H1 (cell line): Measurements from ENCODE around the gene HS2ST1. TPM values are rescaled to one million over a fixed set of nuclear protein-coding genes. Genes with fewer than 3 reads are reported as not detected.

Source experiments
- CTCF ChIA-PET: fragments of 300-600 bp; sonication (Branson Sonifier 250); formaldehyde crosslinking; loops from one replicate; lab custom pipeline; 2021; ENCODE audit not compliant: partially characterized antibody; lab: Charles Lee
- POLR2A ChIA-PET: fragments of 300-600 bp; sonication (Branson Sonifier 250); formaldehyde crosslinking; loops from one replicate; lab custom pipeline; 2021; ENCODE audit warnings: inconsistent platforms; ENCODE audit not compliant: partially characterized antibody; lab: Charles Lee
- DNase-seq, 2 experiments: peaks; one replicate each; pipeline versions ENCODE4 v3.0.0 to v3.0.0-alpha.2; 2010 to 2022; ENCODE audit warnings: low spot score in 2 of 2, low read depth in 1 of 2, mixed read lengths in 1 of 2
- FAIRE-seq: peaks from 2 replicates; lab custom pipeline; 2011; peaks lifted over from hg19 to GRCh38; lab: Jason Lieb, UNC
- H2AFZ ChIP-seq: 2 replicates; pipeline ENCODE4 v1.8.1; 2012; ENCODE audit warnings: low read length, inconsistent platforms
- H2AK5ac ChIP-seq: 2 replicates; pipeline ENCODE4 v1.6.1; 2013; ENCODE audit warnings: low read depth, low read length
- H2BK120ac ChIP-seq: replicated peaks from 2 replicates; pipeline ENCODE3; 2013; ENCODE audit warnings: low read depth, low read length, inconsistent platforms
- H2BK12ac ChIP-seq: 2 replicates; pipeline ENCODE4 v1.6.1; 2013; ENCODE audit warnings: low read depth, low read length
- H2BK15ac ChIP-seq: 2 replicates; pipeline ENCODE4 v1.6.1; 2013; ENCODE audit warnings: low read length
- H2BK20ac ChIP-seq: 2 replicates; pipeline ENCODE4 v1.6.1; 2013; ENCODE audit warnings: low read length
- H2BK5ac ChIP-seq: 2 replicates; pipeline ENCODE4 v1.6.1; 2013; ENCODE audit warnings: low read depth, low read length
- H3K14ac ChIP-seq: 2 replicates; pipeline ENCODE4 v1.6.1; 2013; ENCODE audit warnings: inconsistent platforms; ENCODE audit not compliant: insufficient read length
- H3K18ac ChIP-seq: 2 replicates; pipeline ENCODE4 v1.6.1; 2013; ENCODE audit warnings: low read length; ENCODE audit errors: extremely low read depth
- H3K23ac ChIP-seq: 2 replicates; pipeline ENCODE4 v1.6.1; 2013; ENCODE audit warnings: inconsistent platforms; ENCODE audit not compliant: insufficient read length
- H3K23me2 ChIP-seq: 2 replicates; pipeline ENCODE4 v1.6.1; 2013; ENCODE audit warnings: low read depth, low read length
- H3K27ac ChIP-seq: 2 replicates; pipeline ENCODE4 v1.6.1; 2011; ENCODE audit warnings: low read depth, low read length, inconsistent platforms
- H3K27me3 ChIP-seq, 4 experiments: replicated peaks in 1 of 4; 1 replicate in 1 of 4; 2 replicates in 3 of 4; pipeline versions ENCODE4 v1.6.1 to v1.8.1; 2011 to 2013; ENCODE audit warnings: low read length in 3 of 4, mild to moderate bottlenecking in 3 of 4, inconsistent platforms in 2 of 4, mixed read lengths in 2 of 4, moderate library complexity in 1 of 4; ENCODE audit not compliant: control insufficient read depth in 3 of 4, insufficient read depth in 3 of 4; ENCODE audit errors: extremely low read depth in 1 of 4
- H3K36me3 ChIP-seq, 4 experiments: 2 replicates each; pipeline versions ENCODE4 v1.6.1 to v1.8.1; 2011 to 2013; ENCODE audit warnings: mild to moderate bottlenecking in 4 of 4, low read length in 3 of 4, moderate library complexity in 2 of 4, control low read depth in 1 of 4, inconsistent platforms in 1 of 4; ENCODE audit not compliant: insufficient read depth in 4 of 4, control insufficient read depth in 2 of 4
- H3K4ac ChIP-seq: replicated peaks from 2 replicates; pipeline ENCODE3; 2013; ENCODE audit warnings: low read length, low read depth, mixed read lengths, inconsistent platforms; ENCODE audit not compliant: insufficient read length
- H3K4me1 ChIP-seq, 4 experiments: replicated peaks in 1 of 4; 1 replicate in 1 of 4; 2 replicates in 3 of 4; pipeline versions ENCODE4 v1.6.1 to v1.8.1; 2011 to 2013; ENCODE audit warnings: low read length in 3 of 4, inconsistent platforms in 2 of 4, mixed read lengths in 1 of 4; ENCODE audit not compliant: insufficient read depth in 4 of 4, control insufficient read depth in 3 of 4
- H3K4me2 ChIP-seq, 2 experiments: 2 replicates each; pipeline versions ENCODE4 v1.6.1 to v1.8.1; 2011 to 2013; ENCODE audit warnings: low read depth in 2 of 2, low read length in 2 of 2, control low read depth in 1 of 2, inconsistent platforms in 1 of 2, mild to moderate bottlenecking in 1 of 2; ENCODE audit not compliant: insufficient read depth in 1 of 2
- H3K4me3 ChIP-seq, 4 experiments: fragments of 200-600, 300-600 bp in 1 of 4; sonication (generic), shearing (Covaris generic), sonication (Bioruptor Twin) in 1 of 4; 2 replicates each; pipeline versions ENCODE4 v1.5.1 to v1.8.1; 2011 to 2016; ENCODE audit warnings: low read length in 4 of 4, low read depth in 3 of 4, control low read depth in 2 of 4, inconsistent platforms in 2 of 4, mild to moderate bottlenecking in 2 of 4, mixed read lengths in 1 of 4, moderate library complexity in 1 of 4; ENCODE audit not compliant: insufficient read depth in 2 of 4; ENCODE audit errors: extremely low read depth in 1 of 4
- H3K56ac ChIP-seq: replicated peaks from 2 replicates; pipeline ENCODE3; 2013; ENCODE audit warnings: low read depth, mild to moderate bottlenecking, mixed read lengths, low read length, inconsistent platforms; ENCODE audit not compliant: insufficient read length
- H3K79me1 ChIP-seq: 2 replicates; pipeline ENCODE4 v1.6.1; 2013; ENCODE audit warnings: low read depth, low read length, control low read depth
- H3K79me2 ChIP-seq, 2 experiments: 2 replicates each; pipeline versions ENCODE4 v1.6.1 to v1.8.1; 2012 to 2013; ENCODE audit warnings: low read length in 2 of 2, mild to moderate bottlenecking in 2 of 2, inconsistent platforms in 1 of 2; ENCODE audit not compliant: insufficient read depth in 2 of 2, control insufficient read depth in 1 of 2
- H3K9ac ChIP-seq, 4 experiments: replicated peaks in 1 of 4; 1 replicate in 1 of 4; 2 replicates in 3 of 4; pipeline versions ENCODE4 v1.6.1 to v1.8.1; 2011 to 2013; ENCODE audit warnings: low read depth in 3 of 4, low read length in 3 of 4, control low read depth in 2 of 4, mild to moderate bottlenecking in 2 of 4, moderate library complexity in 2 of 4, inconsistent platforms in 1 of 4; ENCODE audit errors: extremely low read depth in 1 of 4
- H3K9me3 ChIP-seq, 2 experiments: 2 replicates each; pipeline versions ENCODE4 v1.6.1 to v1.8.1; 2012 to 2013; ENCODE audit warnings: mild to moderate bottlenecking in 2 of 2, moderate library complexity in 2 of 2, control low read depth in 1 of 2, inconsistent platforms in 1 of 2, low read depth in 1 of 2, low read length in 1 of 2, mixed read lengths in 1 of 2; ENCODE audit not compliant: insufficient read depth in 2 of 2
- H4K20me1 ChIP-seq, 2 experiments: replicated peaks in 1 of 2; 2 replicates each; pipeline versions ENCODE3 to v1.8.1; 2011 to 2013; ENCODE audit warnings: inconsistent platforms in 2 of 2, low read length in 2 of 2, mild to moderate bottlenecking in 1 of 2; ENCODE audit not compliant: insufficient read depth in 2 of 2, control insufficient read depth in 1 of 2
- H4K5ac ChIP-seq: 2 replicates; pipeline ENCODE4 v1.6.1; 2013; ENCODE audit warnings: low read length, low read depth, mixed read lengths, inconsistent platforms; ENCODE audit not compliant: insufficient read length
- H4K8ac ChIP-seq: 2 replicates; pipeline ENCODE4 v1.8.0; 2013; ENCODE audit warnings: mild to moderate bottlenecking, moderate library complexity, low read length, inconsistent platforms; ENCODE audit not compliant: insufficient read depth; ENCODE audit errors: extremely low read depth
- H4K91ac ChIP-seq: replicated peaks from 2 replicates; pipeline ENCODE3; 2013; ENCODE audit warnings: low read length, mixed read lengths, inconsistent platforms; ENCODE audit not compliant: insufficient read length
- ASH2L ChIP-seq: fragments of 200-600, 300-600 bp; sonication (generic); IDR thresholded peaks from one replicate; pipeline ENCODE4 v1.7.1; 2017; ENCODE audit warnings: low read length
- ATF2 ChIP-seq: IDR thresholded peaks from 2 replicates; pipeline ENCODE4 v1.6.1; 2012; ENCODE audit warnings: low read length, inconsistent platforms
- E2F6 ChIP-seq: IDR thresholded peaks from 2 replicates; pipeline ENCODE4 v1.6.1; 2012; ENCODE audit warnings: inconsistent platforms
- GABPA ChIP-seq: IDR thresholded peaks from 2 replicates; pipeline ENCODE4 v1.6.1; 2011; ENCODE audit warnings: mild to moderate bottlenecking, low read length, moderate library complexity, borderline replicate concordance; ENCODE audit not compliant: insufficient read depth
- JUND ChIP-seq: IDR thresholded peaks from 2 replicates; pipeline ENCODE4 v1.6.1; 2011; ENCODE audit warnings: mild to moderate bottlenecking, improper control_type of control experiment, low read length
- KDM4A ChIP-seq: IDR thresholded peaks from one replicate; pipeline ENCODE4 v1.7.1; 2012; ENCODE audit warnings: low read depth, mild to moderate bottlenecking, moderate library complexity, low read length, inconsistent platforms; ENCODE audit not compliant: severe bottlenecking
- MAFK ChIP-seq: IDR thresholded peaks from 2 replicates; pipeline ENCODE4 v1.6.1; 2012; ENCODE audit warnings: low read depth, mild to moderate bottlenecking, improper control_type of control experiment, low read length
- NRF1 ChIP-seq: IDR thresholded peaks from 2 replicates; pipeline ENCODE4 v1.6.1; 2011; ENCODE audit warnings: mild to moderate bottlenecking, low read depth, low read length, improper control_type of control experiment
- RFX5 ChIP-seq: IDR thresholded peaks from 2 replicates; pipeline ENCODE4 v1.6.1; 2011; ENCODE audit warnings: low read depth, low read length, improper control_type of control experiment, borderline replicate concordance
- SRF ChIP-seq: IDR thresholded peaks from 2 replicates; pipeline ENCODE4 v1.6.1; 2011; ENCODE audit warnings: mild to moderate bottlenecking, low read depth, low read length, moderate library complexity
- TBP ChIP-seq: IDR thresholded peaks from 2 replicates; pipeline ENCODE4 v1.6.1; 2011; ENCODE audit warnings: low read depth, low read length, improper control_type of control experiment
- TEAD4 ChIP-seq: IDR thresholded peaks from 2 replicates; pipeline ENCODE4 v1.6.1; 2012; ENCODE audit warnings: low read depth, low read length, inconsistent platforms, mixed read lengths
- WGBS, 2 experiments: shearing (Covaris generic) in 1 of 2; methylation state at CpG; one replicate each; pipeline versions ENCODE4 v1.1.6 to v1.1.7; 2013 to 2015; ENCODE audit warnings: low lambda C conversion rate in 2 of 2, mixed read lengths in 2 of 2, inconsistent platforms in 1 of 2, low coverage in 1 of 2, missing lambda C conversion rate in 1 of 2; ENCODE audit not compliant: insufficient replicate concordance in 2 of 2, insufficient coverage in 1 of 2, insufficient read length in 1 of 2; ENCODE audit errors: extremely low coverage in 1 of 2, missing lambda C conversion rate in 1 of 2; 5-methylcytosine and 5-hydroxymethylcytosine counted together
- polyA plus RNA-seq, 7 experiments: library from polyadenylated mRNA; depleted of rRNA in 3 of 7; stranded (reverse) in 5 of 7; unstranded in 2 of 7; fragments of >200 nt in 5 of 7; fragments of 200-250 nt in 2 of 7; gene quantifications; 1 replicate in 5 of 7; 2 replicates in 1 of 7; 4 replicates in 1 of 7; pipeline versions ENCODE4 v1.2.1 to v1.2.3, GENCODE V29; 2011 to 2013; ENCODE audit warnings: missing spikeins in 2 of 7, mixed read lengths in 2 of 7
- total RNA-seq: library from RNA; stranded (reverse); fragmentation: NEBNext Ultra II Directional; extraction: Animal tissue kit (Norgen Biotek cat#: 25700); gene quantifications from 2 replicates; pipeline ENCODE4 v1.2.1, GENCODE V29; 2021

The HS2ST1 gene
- total and polyA plus RNA-seq, 2 of the 8 experiments (the other 6 are each of a cell fraction or from before 2014, with no cell fraction given), result 5.2 to 28.3 TPM

GRCh38 chr1:86997538-86997937, 83.1 kb downstream of the HS2ST1 start:
- Histone ChIP-seq H3K4me1 (peaks cover 0 to 2% (median 0%) of the 10 kb centered on the region in 4 experiments; a peak in 1 of 7 replicates), H3K9me3 (no peaks in the 10 kb centered on the region), H2AFZ (no peak overlapping the region), H2BK12ac (no peak overlapping the region), H3K79me2 (peaks cover 0 to 71% of the 10 kb centered on the region in 2 experiments; a peak in 2 of 4 replicates), H3K56ac (no peak overlapping the region), H3K23ac (no peak overlapping the region), H3K36me3 (no peaks in the 10 kb centered on the region), H3K4me3 (no peak overlapping the region), H3K27ac (no peak overlapping the region), H2BK15ac (no peak overlapping the region), H3K14ac (no peak overlapping the region), H3K79me1 (no peaks in the 10 kb centered on the region; the same call in 1 of the 2 replicates), H2BK5ac (no peak overlapping the region), H3K23me2 (no peaks in the 10 kb centered on the region), H4K91ac (no peak overlapping the region), H3K18ac (no peak overlapping the region), H3K9ac (no peak overlapping the region), H3K27me3 (no peaks in the 10 kb centered on the region), H2BK120ac (no peak overlapping the region), H4K20me1 (no peaks in the 10 kb centered on the region), H4K8ac (no peak overlapping the region), H4K5ac (no peak overlapping the region), H3K4ac (no peak overlapping the region), H3K4me2 (no peak overlapping the region), H2AK5ac (no peak overlapping the region), H2BK20ac (no peak overlapping the region)
- WGBS, 2 experiments, result 86% methylated on average over 1 of the region's 1 CpG; no CpG with 5 or more reads in 1 of the 2 experiments
- ChIA-PET POLR2A (interaction anchor here (0.6 kb wide), 1 partner anchor 29 kb away, joined by 3 read pairs; no protein-coding TSS in a partner anchor), CTCF (interaction anchor here (1.0 to 1.4 kb wide), 2 partner anchors 16 to 216 kb away, joined by 3 to 4 read pairs; no protein-coding TSS in a partner anchor)
- DNase-seq (no peak), FAIRE-seq (no peak)
- TF ChIP-seq SRF (no peak), MAFK (no peak), ATF2 (no peak), TBP (no peak), JUND (no peak), E2F6 (no peak), GABPA (no peak), TEAD4 (no peak), KDM4A (no peak), RFX5 (no peak), NRF1 (no peak), ASH2L (no peak)
